OCI-LY7 (cell line): Measurements from ENCODE around the gene DCAF11.

Experiments
- CTCF ChIP-seq: fragments of 200-600 bp; sonication (generic); conservative IDR thresholded peaks from 2 replicates; pipeline ENCODE4 v1.5.1; 2014; ENCODE audit warnings: mild to moderate bottlenecking, antibody characterized with exemption, low read length, moderate library complexity, mixed read lengths
- EZH2phosphoT487 ChIP-seq: fragments of 200-600 bp; sonication (generic); IDR thresholded peaks from 2 replicates; pipeline ENCODE4 v1.6.1; 2018; ENCODE audit warnings: low read depth, borderline replicate concordance, mild to moderate bottlenecking, mixed run types, antibody characterized with exemption, low read length, moderate library complexity, mixed read lengths

GRCh38 chr14:24156840-24157239 lies 42.3 kb downstream of the DCAF11 start:
- no peak for TF ChIP-seq CTCF
- no peak for TF ChIP-seq EZH2phosphoT487
